ENCODE results near the gene SOCS3.

DNA sequence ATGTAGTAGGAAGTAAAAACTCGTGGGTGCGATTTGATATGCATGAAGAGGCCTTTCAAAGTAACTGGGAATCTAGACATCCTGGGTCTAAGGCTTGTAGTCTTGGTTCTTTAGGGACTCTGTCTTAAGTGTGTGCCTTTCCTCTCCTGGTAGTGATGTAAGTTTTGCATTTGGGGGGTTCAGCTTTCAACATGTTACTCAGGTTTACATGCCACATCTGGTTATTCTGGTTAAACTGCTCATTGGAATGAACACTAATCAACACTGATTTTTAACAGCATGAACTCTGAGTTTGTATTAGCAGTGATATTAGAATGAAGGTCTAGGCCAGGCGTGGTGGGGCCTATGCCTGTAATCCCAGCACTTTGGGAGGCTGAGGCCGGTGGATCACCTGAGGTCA lies 33.7 kb upstream of the SOCS3 start:
- TF ChIP-seq POLR2AphosphoS5 (IDR thresholded peaks at IDR 0.05; ENCODE audit: low read depth) (no peak), EZH2 (IDR thresholded peaks at IDR 0.05; ENCODE audit: low read depth, unreplicated experiment) (no peak)
- TF ChIP-seq, protein P1, sequence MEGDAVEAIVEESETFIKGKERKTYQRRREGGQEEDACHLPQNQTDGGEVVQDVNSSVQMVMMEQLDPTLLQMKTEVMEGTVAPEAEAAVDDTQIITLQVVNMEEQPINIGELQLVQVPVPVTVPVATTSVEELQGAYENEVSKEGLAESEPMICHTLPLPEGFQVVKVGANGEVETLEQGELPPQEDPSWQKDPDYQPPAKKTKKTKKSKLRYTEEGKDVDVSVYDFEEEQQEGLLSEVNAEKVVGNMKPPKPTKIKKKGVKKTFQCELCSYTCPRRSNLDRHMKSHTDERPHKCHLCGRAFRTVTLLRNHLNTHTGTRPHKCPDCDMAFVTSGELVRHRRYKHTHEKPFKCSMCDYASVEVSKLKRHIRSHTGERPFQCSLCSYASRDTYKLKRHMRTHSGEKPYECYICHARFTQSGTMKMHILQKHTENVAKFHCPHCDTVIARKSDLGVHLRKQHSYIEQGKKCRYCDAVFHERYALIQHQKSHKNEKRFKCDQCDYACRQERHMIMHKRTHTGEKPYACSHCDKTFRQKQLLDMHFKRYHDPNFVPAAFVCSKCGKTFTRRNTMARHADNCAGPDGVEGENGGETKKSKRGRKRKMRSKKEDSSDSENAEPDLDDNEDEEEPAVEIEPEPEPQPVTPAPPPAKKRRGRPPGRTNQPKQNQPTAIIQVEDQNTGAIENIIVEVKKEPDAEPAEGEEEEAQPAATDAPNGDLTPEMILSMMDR (conservative IDR thresholded peaks at IDR 0.05; ENCODE audit: low read depth in 2 of 2): no peak
- TF ChIP-seq, protein P2, sequence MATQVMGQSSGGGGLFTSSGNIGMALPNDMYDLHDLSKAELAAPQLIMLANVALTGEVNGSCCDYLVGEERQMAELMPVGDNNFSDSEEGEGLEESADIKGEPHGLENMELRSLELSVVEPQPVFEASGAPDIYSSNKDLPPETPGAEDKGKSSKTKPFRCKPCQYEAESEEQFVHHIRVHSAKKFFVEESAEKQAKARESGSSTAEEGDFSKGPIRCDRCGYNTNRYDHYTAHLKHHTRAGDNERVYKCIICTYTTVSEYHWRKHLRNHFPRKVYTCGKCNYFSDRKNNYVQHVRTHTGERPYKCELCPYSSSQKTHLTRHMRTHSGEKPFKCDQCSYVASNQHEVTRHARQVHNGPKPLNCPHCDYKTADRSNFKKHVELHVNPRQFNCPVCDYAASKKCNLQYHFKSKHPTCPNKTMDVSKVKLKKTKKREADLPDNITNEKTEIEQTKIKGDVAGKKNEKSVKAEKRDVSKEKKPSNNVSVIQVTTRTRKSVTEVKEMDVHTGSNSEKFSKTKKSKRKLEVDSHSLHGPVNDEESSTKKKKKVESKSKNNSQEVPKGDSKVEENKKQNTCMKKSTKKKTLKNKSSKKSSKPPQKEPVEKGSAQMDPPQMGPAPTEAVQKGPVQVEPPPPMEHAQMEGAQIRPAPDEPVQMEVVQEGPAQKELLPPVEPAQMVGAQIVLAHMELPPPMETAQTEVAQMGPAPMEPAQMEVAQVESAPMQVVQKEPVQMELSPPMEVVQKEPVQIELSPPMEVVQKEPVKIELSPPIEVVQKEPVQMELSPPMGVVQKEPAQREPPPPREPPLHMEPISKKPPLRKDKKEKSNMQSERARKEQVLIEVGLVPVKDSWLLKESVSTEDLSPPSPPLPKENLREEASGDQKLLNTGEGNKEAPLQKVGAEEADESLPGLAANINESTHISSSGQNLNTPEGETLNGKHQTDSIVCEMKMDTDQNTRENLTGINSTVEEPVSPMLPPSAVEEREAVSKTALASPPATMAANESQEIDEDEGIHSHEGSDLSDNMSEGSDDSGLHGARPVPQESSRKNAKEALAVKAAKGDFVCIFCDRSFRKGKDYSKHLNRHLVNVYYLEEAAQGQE (IDR thresholded peaks at IDR 0.05; ENCODE audit: unreplicated experiment): no peak
